HEK293T (cell line): Measurements from ENCODE around the gene BTAF1.

Experiments used
- BHLHE40 ChIP-seq: fragments of 450-650 bp; IDR thresholded peaks from 2 replicates; pipeline ENCODE4 v1.6.1; 2016; ENCODE audit warnings: mild to moderate bottlenecking, moderate library complexity, borderline replicate concordance
- CTBP1 ChIP-seq: fragments of 450-650 bp; IDR thresholded peaks from 2 replicates; pipeline ENCODE4 v1.6.1; 2016; ENCODE audit warnings: borderline replicate concordance
- FOXA1 ChIP-seq: fragments of 450-650 bp; IDR thresholded peaks from 2 replicates; pipeline ENCODE4 v1.6.1; 2016; ENCODE audit warnings: mild to moderate bottlenecking
- NFRKB ChIP-seq: fragments of 450-650 bp; IDR thresholded peaks from 2 replicates; pipeline ENCODE4 v1.6.1; 2016; ENCODE audit warnings: mild to moderate bottlenecking, moderate library complexity
- SP1 ChIP-seq: fragments of 450-650 bp; IDR thresholded peaks from 2 replicates; pipeline ENCODE4 v1.6.1; 2017
- TARDBP ChIP-seq: fragments of 450-650 bp; IDR thresholded peaks from 2 replicates; pipeline ENCODE4 v1.6.1; 2016

- TF ChIP-seq FOXA1 (no peak), BHLHE40 (no peak), NFRKB (no peak), SP1 (no peak), CTBP1 (no peak), TARDBP (no peak)
Measured at GRCh38 chr10:91897421-91897820, 26.1 kb upstream of the BTAF1 start.
